ENCODE measurements around the gene PLBD2. TPM values are rescaled to one million over a fixed set of nuclear protein-coding genes. Genes with fewer than 3 reads are reported as not detected.

Gene PLBD2
- total and polyA plus RNA-seq, 2 donors (not counting 1 experiment from before 2014, with no cell fraction given): 11.9 to 35.5 TPM

GRCh38 chr12:113391145-113391544 lies 32.8 kb downstream of the PLBD2 start:
- no peak overlapping the region for H3K9ac ChIP-seq (ENCODE audit: insufficient read depth, low read length)
- H4K20me1 ChIP-seq (ENCODE audit: control insufficient read depth, extremely low read depth, insufficient read depth, low read length): no peaks in the 10 kb centered on the region
- no peak for TF ChIP-seq EZH2 (IDR thresholded peaks at IDR 0.05; ENCODE audit: low read length, missing control alignments)
- TF ChIP-seq, protein P1, sequence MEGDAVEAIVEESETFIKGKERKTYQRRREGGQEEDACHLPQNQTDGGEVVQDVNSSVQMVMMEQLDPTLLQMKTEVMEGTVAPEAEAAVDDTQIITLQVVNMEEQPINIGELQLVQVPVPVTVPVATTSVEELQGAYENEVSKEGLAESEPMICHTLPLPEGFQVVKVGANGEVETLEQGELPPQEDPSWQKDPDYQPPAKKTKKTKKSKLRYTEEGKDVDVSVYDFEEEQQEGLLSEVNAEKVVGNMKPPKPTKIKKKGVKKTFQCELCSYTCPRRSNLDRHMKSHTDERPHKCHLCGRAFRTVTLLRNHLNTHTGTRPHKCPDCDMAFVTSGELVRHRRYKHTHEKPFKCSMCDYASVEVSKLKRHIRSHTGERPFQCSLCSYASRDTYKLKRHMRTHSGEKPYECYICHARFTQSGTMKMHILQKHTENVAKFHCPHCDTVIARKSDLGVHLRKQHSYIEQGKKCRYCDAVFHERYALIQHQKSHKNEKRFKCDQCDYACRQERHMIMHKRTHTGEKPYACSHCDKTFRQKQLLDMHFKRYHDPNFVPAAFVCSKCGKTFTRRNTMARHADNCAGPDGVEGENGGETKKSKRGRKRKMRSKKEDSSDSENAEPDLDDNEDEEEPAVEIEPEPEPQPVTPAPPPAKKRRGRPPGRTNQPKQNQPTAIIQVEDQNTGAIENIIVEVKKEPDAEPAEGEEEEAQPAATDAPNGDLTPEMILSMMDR (conservative IDR thresholded peaks at IDR 0.05 in 1 of 2, IDR thresholded peaks at IDR 0.05 in 1 of 2; ENCODE audit: low read depth in 1 of 2, low read length in 2 of 2): no peak
- no peaks in the 10 kb centered on the region for H3K4me1 ChIP-seq (ENCODE audit: control insufficient read depth, extremely low read depth, insufficient read depth, low read length)
- no peaks in the 10 kb centered on the region for H3K27me3 ChIP-seq (ENCODE audit: control insufficient read depth, insufficient read depth, low read length)
- H3K36me3 ChIP-seq (ENCODE audit: control insufficient read depth, insufficient read depth, low read length): peaks cover 5% of the 10 kb centered on the region
- H2AFZ ChIP-seq (ENCODE audit: low read length): no peak overlapping the region
- no peaks in the 10 kb centered on the region for H3K79me2 ChIP-seq (ENCODE audit: control insufficient read depth, insufficient read depth, low read length)
- H3K9me3 ChIP-seq (ENCODE audit: control insufficient read depth, insufficient read depth, low read depth, low read length): no peaks in the 10 kb centered on the region
- H3K27ac ChIP-seq (ENCODE audit: insufficient read depth, low read length): no peak overlapping the region
- no peak for DNase-seq (ENCODE audit: low read depth in 2 of 2)
- H3K4me3 ChIP-seq (replicated peaks in 1 of 4; ENCODE audit: control extremely low read depth in 1 of 4, insufficient read depth in 1 of 4, low read depth in 3 of 4, low read length in 4 of 4): no peak overlapping the region
- no peak overlapping the region for H3K4me2 ChIP-seq (ENCODE audit: extremely low read depth, insufficient read depth, low read length)

DNA sequence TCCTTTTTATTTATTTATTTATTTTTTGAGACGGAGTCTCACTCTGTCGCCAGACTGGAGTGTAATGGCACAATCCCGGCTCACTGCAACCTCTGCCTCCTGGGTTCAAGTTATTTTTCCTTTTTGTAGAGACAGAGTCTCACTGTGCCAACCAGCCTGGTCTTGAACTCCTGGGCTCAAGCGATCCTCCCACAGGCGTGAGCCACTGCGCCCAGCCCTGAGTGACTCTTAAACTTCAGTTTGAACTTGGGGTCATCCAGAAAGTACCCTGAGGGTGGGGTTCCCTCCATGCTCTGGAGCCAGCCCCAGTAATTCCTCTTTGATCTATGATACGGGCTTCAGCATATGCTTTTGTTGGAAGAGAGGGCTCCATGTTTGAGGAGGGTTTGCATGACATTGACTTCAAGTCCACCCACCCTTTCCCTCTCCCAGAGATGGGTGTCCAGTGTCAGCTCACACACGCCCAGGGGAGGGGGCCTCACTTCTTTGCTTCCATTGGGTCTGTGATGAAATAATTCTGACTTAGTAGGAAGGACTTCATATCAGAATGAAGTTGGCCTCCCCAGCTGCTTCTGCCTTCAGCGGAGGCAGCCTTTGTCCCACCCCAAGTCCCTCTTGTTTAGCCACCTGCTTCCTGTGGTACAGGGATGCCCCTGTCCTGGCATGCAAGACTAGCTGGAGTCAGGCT lies 33.4 kb downstream of the PLBD2 start:
- TF ChIP-seq, protein P1 (conservative IDR thresholded peaks at IDR 0.05 in 1 of 2, IDR thresholded peaks at IDR 0.05 in 1 of 2; ENCODE audit: low read depth in 1 of 2, low read length in 2 of 2): no peak
- TF ChIP-seq EZH2 (IDR thresholded peaks at IDR 0.05; ENCODE audit: low read length, missing control alignments): no peak
- Histone ChIP-seq H3K4me2 (ENCODE audit: extremely low read depth, insufficient read depth, low read length) (no peak overlapping the region), H3K4me1 (ENCODE audit: control insufficient read depth, extremely low read depth, insufficient read depth, low read length) (no peaks in the 10 kb centered on the region), H3K4me3 (replicated peaks in 1 of 4; ENCODE audit: control extremely low read depth in 1 of 4, insufficient read depth in 1 of 4, low read depth in 3 of 4, low read length in 4 of 4) (no peak overlapping the region), H3K27me3 (ENCODE audit: control insufficient read depth, insufficient read depth, low read length) (no peaks in the 10 kb centered on the region), H3K36me3 (ENCODE audit: control insufficient read depth, insufficient read depth, low read length) (peaks cover 3% of the 10 kb centered on the region), H2AFZ (ENCODE audit: low read length) (no peak overlapping the region), H3K79me2 (ENCODE audit: control insufficient read depth, insufficient read depth, low read length) (no peaks in the 10 kb centered on the region), H3K9me3 (ENCODE audit: control insufficient read depth, insufficient read depth, low read depth, low read length) (no peaks in the 10 kb centered on the region), H4K20me1 (ENCODE audit: control insufficient read depth, extremely low read depth, insufficient read depth, low read length) (no peaks in the 10 kb centered on the region), H3K27ac (ENCODE audit: insufficient read depth, low read length) (no peak overlapping the region), H3K9ac (ENCODE audit: insufficient read depth, low read length) (no peak overlapping the region)
- no peak for DNase-seq (ENCODE audit: low read depth in 2 of 2)

- Histone ChIP-seq H3K9me3 (ENCODE audit: control insufficient read depth, insufficient read depth, low read depth, low read length) (no peaks in the 10 kb centered on the region), H4K20me1 (ENCODE audit: control insufficient read depth, extremely low read depth, insufficient read depth, low read length) (no peaks in the 10 kb centered on the region), H3K27ac (ENCODE audit: insufficient read depth, low read length) (no peak overlapping the region), H3K4me2 (ENCODE audit: extremely low read depth, insufficient read depth, low read length) (no peak overlapping the region), H3K36me3 (ENCODE audit: control insufficient read depth, insufficient read depth, low read length) (peaks cover 2% of the 10 kb centered on the region), H2AFZ (ENCODE audit: low read length) (no peak overlapping the region), H3K9ac (ENCODE audit: insufficient read depth, low read length) (no peak overlapping the region), H3K4me3 (replicated peaks in 1 of 4; ENCODE audit: control extremely low read depth in 1 of 4, insufficient read depth in 1 of 4, low read depth in 3 of 4, low read length in 4 of 4) (no peak overlapping the region), H3K79me2 (ENCODE audit: control insufficient read depth, insufficient read depth, low read length) (no peaks in the 10 kb centered on the region), H3K27me3 (ENCODE audit: control insufficient read depth, insufficient read depth, low read length) (peaks cover 2% of the 10 kb centered on the region), H3K4me1 (ENCODE audit: control insufficient read depth, extremely low read depth, insufficient read depth, low read length) (no peaks in the 10 kb centered on the region)
- no peak for DNase-seq (ENCODE audit: low read depth in 2 of 2)
- TF ChIP-seq EZH2 (IDR thresholded peaks at IDR 0.05; ENCODE audit: low read length, missing control alignments): no peak
- TF ChIP-seq, protein P1 (conservative IDR thresholded peaks at IDR 0.05 in 1 of 2, IDR thresholded peaks at IDR 0.05 in 1 of 2; ENCODE audit: low read depth in 1 of 2, low read length in 2 of 2): no peak
These were observed 34.1 kb downstream of the PLBD2 start for GRCh38 chr12:113392520-113392919.
